HG03280 (cell line): ENCODE data around the gene FSIP1.

Experiments
- ATAC-seq: cut with Tn5 transposase; IDR thresholded peaks from one replicate; pipeline ENCODE4 v1.9.1; 2021; ENCODE audit warnings: mild to moderate bottlenecking, moderate library complexity; ENCODE audit not compliant: unreplicated experiment

FSIP1 gene

GRCh38 chr15:39556461-39556860, 226.2 kb downstream of the FSIP1 start:
- no peak for ATAC-seq

- ATAC-seq, result no peak
Observed at GRCh38 chr15:39555885-39556284, 226.8 kb downstream of the FSIP1 start.

- ATAC-seq, result no peak
Observed at GRCh38 chr15:39554746-39555387, 227.8 kb downstream of the FSIP1 start.

GRCh38 chr15:39553947-39554693, 228.5 kb downstream of the FSIP1 start:
- no peak for ATAC-seq

GRCh38 chr15:39552556-39552955, 230.1 kb downstream of the FSIP1 start:
- no peak for ATAC-seq

- ATAC-seq, result no peak
Observed at GRCh38 chr15:39551476-39551875, 231.2 kb downstream of the FSIP1 start.
